OCI-LY7 (cell line): ENCODE measurements around the gene TENT5C. TPM values are rescaled to one million over a fixed set of nuclear protein-coding genes. Genes with fewer than 3 reads are reported as not detected.

ENCODE experiments used
- BruUV-seq: library from RNA; stranded (reverse); fragments of 400-500 nt; replicated peaks from 2 replicates; lab custom pipeline; 2021; lab: Mats Ljungman, UMichigan
- CTCF ChIA-PET: fragments of 300-600 bp; sonication (Branson Sonifier 250); formaldehyde crosslinking; loops from one replicate; lab custom pipeline; 2022; ENCODE audit warnings: antibody characterized with exemption; ENCODE audit not compliant: unreplicated experiment; lab: Charles Lee
- POLR2A ChIA-PET: fragments of 300-600 bp; sonication (Branson Sonifier 250); formaldehyde crosslinking; loops from one replicate; lab custom pipeline; 2022; ENCODE audit warnings: antibody characterized with exemption; lab: Charles Lee
- DNase-seq: peaks from one replicate; pipeline ENCODE4 v3.0.0-alpha.2; 2015; ENCODE audit warnings: low spot score
- H2AFZ ChIP-seq: fragments of 200-600 bp; sonication (generic), shearing (Covaris generic); 2 replicates; pipeline ENCODE4 v1.6.1; 2014; ENCODE audit warnings: mild to moderate bottlenecking, antibody characterized with exemption, low read length, moderate library complexity
- H3K27ac ChIP-seq: fragments of 200-600 bp; sonication (generic); 2 replicates; pipeline ENCODE4 v1.5.1; 2014; ENCODE audit warnings: mixed run types, low read depth, mild to moderate bottlenecking, moderate library complexity, low read length, inconsistent platforms; ENCODE audit not compliant: poor library complexity, severe bottlenecking
- H3K36me3 ChIP-seq: fragments of 200-600 bp; sonication (generic); 2 replicates; pipeline ENCODE4 v1.6.1; 2014; ENCODE audit warnings: mild to moderate bottlenecking, antibody characterized with exemption, low read length, moderate library complexity, mixed read lengths; ENCODE audit not compliant: insufficient read depth
- H3K4me1 ChIP-seq: fragments of 200-600 bp; sonication (generic); 2 replicates; pipeline ENCODE4 v1.5.1; 2014; ENCODE audit warnings: mild to moderate bottlenecking, low read length; ENCODE audit not compliant: insufficient read depth, poor library complexity, severe bottlenecking
- H3K4me2 ChIP-seq: fragments of 200-600 bp; sonication (generic); 2 replicates; pipeline ENCODE4 v1.6.1; 2014; ENCODE audit warnings: mild to moderate bottlenecking, low read length
- H3K4me3 ChIP-seq: fragments of 200-600 bp; sonication (generic); 2 replicates; pipeline ENCODE4 v1.5.1; 2014; ENCODE audit warnings: mild to moderate bottlenecking, low read depth, low read length; ENCODE audit not compliant: poor library complexity, severe bottlenecking
- H3K79me2 ChIP-seq: fragments of 200-600 bp; sonication (generic); 2 replicates; pipeline ENCODE4 v1.6.1; 2016; ENCODE audit warnings: low read depth, mild to moderate bottlenecking, low read length, moderate library complexity, mixed read lengths; ENCODE audit not compliant: insufficient read depth
- H3K9me2 ChIP-seq: fragments of 200-600 bp; sonication (generic); 2 replicates; pipeline ENCODE4 v1.6.1; 2016; ENCODE audit warnings: mild to moderate bottlenecking, low read length, mixed read lengths; ENCODE audit not compliant: insufficient read depth
- H3K9me3 ChIP-seq: fragments of 200-600 bp; sonication (generic); 2 replicates; pipeline ENCODE4 v1.6.1; 2014; ENCODE audit warnings: mild to moderate bottlenecking, mixed run types, low read length, mixed read lengths
- H4K20me1 ChIP-seq: fragments of 200-600 bp; sonication (generic); 2 replicates; pipeline ENCODE4 v1.6.1; 2014; ENCODE audit warnings: mild to moderate bottlenecking, antibody characterized with exemption, low read length, moderate library complexity, mixed read lengths; ENCODE audit not compliant: insufficient read depth
- CTCF ChIP-seq: fragments of 200-600 bp; sonication (generic); conservative IDR thresholded peaks from 2 replicates; pipeline ENCODE4 v1.5.1; 2014; ENCODE audit warnings: mild to moderate bottlenecking, antibody characterized with exemption, low read length, moderate library complexity, mixed read lengths
- EZH2phosphoT487 ChIP-seq: fragments of 200-600 bp; sonication (generic); IDR thresholded peaks from 2 replicates; pipeline ENCODE4 v1.6.1; 2018; ENCODE audit warnings: low read depth, borderline replicate concordance, mild to moderate bottlenecking, mixed run types, antibody characterized with exemption, low read length, moderate library complexity, mixed read lengths
- intact Hi-C: fragments of 100-400 bp; cut with micrococcal nuclease; formaldehyde crosslinking; loops from one replicate; pipeline ENCODE4 v1.10.0; 2022; ENCODE audit not compliant: unreplicated experiment
- total RNA-seq, 2 experiments: library from RNA; depleted of rRNA in 1 of 2; stranded (reverse); fragments of >200 nt in 1 of 2; shearing (Covaris generic) in 1 of 2; gene quantifications; 2 replicates each; pipeline ENCODE4 v1.2.3, GENCODE V29; 2014 to 2022

TENT5C gene
- total RNA-seq, 2 experiments from 2014 or later: 13.3 to 31.1 TPM

DNA sequence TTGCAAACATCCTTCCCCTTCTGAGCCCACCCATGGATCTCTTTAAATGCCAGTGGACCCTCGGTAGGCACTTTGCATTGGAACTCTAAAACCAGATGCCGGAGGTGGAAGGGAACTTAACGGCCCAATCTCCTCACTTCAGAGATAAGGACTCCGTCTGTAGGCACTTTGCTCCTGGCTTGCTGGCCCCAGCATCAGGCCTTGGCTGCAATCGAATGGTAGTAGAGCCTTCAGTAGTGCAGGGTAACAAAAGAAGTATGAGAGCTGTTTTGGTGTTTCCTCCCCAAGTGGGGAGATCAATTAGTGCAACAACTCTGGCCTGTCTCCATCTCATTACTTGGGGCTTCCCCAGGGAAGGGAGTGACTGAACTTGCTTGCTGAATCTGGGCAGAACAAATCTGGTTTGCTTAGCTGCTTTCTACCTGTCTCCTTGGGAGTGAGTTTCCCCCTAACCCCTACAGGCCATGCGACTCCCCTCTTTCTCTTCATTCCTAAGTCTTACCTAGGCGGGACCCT, 70.8 kb downstream of the TENT5C start:
- Histone ChIP-seq H3K9me3 (no peaks in the 10 kb centered on the region), H3K4me1 (peaks cover 36% of the 10 kb centered on the region), H4K20me1 (no peaks in the 10 kb centered on the region), H3K27ac (no peak overlapping the region), H2AFZ (no peak overlapping the region), H3K4me3 (no peak overlapping the region), H3K4me2 (no peak overlapping the region), H3K36me3 (no peaks in the 10 kb centered on the region), H3K79me2 (no peaks in the 10 kb centered on the region), H3K9me2 (no peaks in the 10 kb centered on the region)
- ChIA-PET POLR2A (interaction anchor here (0.7 to 5.1 kb wide), 8 partner anchors 8 to 142 kb away, joined by 3 to 38 read pairs (median 3); no protein-coding TSS in a partner anchor), CTCF (interaction anchor here (1.0 to 2.9 kb wide), 2 partner anchors 33 to 142 kb away, joined by 3 to 13 read pairs; no protein-coding TSS in a partner anchor)
- intact Hi-C loops: no loop called here
- DNase-seq: no peak
- no peak for TF ChIP-seq CTCF
- TF ChIP-seq EZH2phosphoT487: no peak
- BruUV-seq: no TSS peak

Other genes starting within 250 kb of the TENT5C start
- 16.1 and 18.9 TPM in 2 replicates for gene MAN1A2, start 238.6 kb upstream of the TENT5C start, total RNA-seq (2014; rRNA removed; shearing (Covaris generic))
- 27.5 and 31.2 TPM in 2 replicates for gene MAN1A2, start 238.6 kb upstream of the TENT5C start, total RNA-seq (2022)